HCT116 (cell line): ENCODE results near the gene HCFC1. TPM values are rescaled to one million over a fixed set of nuclear protein-coding genes. Genes with fewer than 3 reads are reported as not detected.

Source experiments
- ATAC-seq: fragments of 200-7000 bp; cut with Tn5 transposase; 2 replicates; pipeline ENCODE4 v1.9.1; 2020; ENCODE audit warnings: mild to moderate bottlenecking, moderate library complexity
- BruUV-seq: library from RNA; stranded (reverse); fragments of 400-500 nt; replicated peaks from 2 replicates; lab custom pipeline; 2021; lab: Mats Ljungman, UMichigan
- CTCF ChIA-PET: fragments of 300-600 bp; sonication (Branson Sonifier 250); formaldehyde crosslinking; loops from one replicate; lab custom pipeline; 2021; ENCODE audit warnings: antibody characterized with exemption; lab: Charles Lee
- POLR2A ChIA-PET: fragments of 300-600, 350-600 bp; sonication (Branson Sonifier 250); formaldehyde crosslinking; loops from one replicate; lab custom pipeline; 2021; ENCODE audit warnings: antibody characterized with exemption; lab: Charles Lee
- RAD21 ChIA-PET, 2 experiments: fragments of 300-600 bp; sonication (Branson Sonifier 250); formaldehyde crosslinking; loops; one replicate each; lab custom pipeline; 2023; ENCODE audit warnings: low total read pairs in 2 of 2; ENCODE audit not compliant: uncharacterized antibody in 2 of 2, unreplicated experiment in 2 of 2, low non-redundant PET in 1 of 2; lab: Charles Lee
- DNase-seq: peaks from one replicate; pipeline ENCODE4 v3.0.0-alpha.2; 2010; ENCODE audit warnings: low read depth, low spot score
- H2AFZ ChIP-seq: fragments of 200-600 bp; shearing (Covaris generic), sonication (generic); 2 replicates; pipeline ENCODE4 v1.6.1; 2017; ENCODE audit warnings: low read depth, mixed run types, mixed read lengths, antibody characterized with exemption, low read length; ENCODE audit not compliant: poor library complexity, severe bottlenecking
- H3K27ac ChIP-seq: 2 replicates; pipeline ENCODE4 v1.5.1; 2012; ENCODE audit warnings: low read depth, low read length
- H3K27me3 ChIP-seq: fragments of 200-600 bp; sonication (generic); 2 replicates; pipeline ENCODE4 v1.6.1; 2016; ENCODE audit warnings: mixed run types, low read length, mixed read lengths; ENCODE audit not compliant: insufficient read depth
- H3K36me3 ChIP-seq, 2 experiments: fragments of 200-500 bp in 1 of 2; fragments of 200-600 bp in 1 of 2; sonication (Bioruptor generic) in 1 of 2; sonication (generic) in 1 of 2; 2 replicates each; pipeline versions ENCODE4 v1.5.1 to v1.6.1; 2014 to 2016; ENCODE audit warnings: low read length in 2 of 2, inconsistent platforms in 1 of 2, mixed read lengths in 1 of 2, mixed run types in 1 of 2; ENCODE audit not compliant: insufficient read depth in 2 of 2, control insufficient read depth in 1 of 2
- H3K4me1 ChIP-seq, 2 experiments: fragments of 200-600 bp in 1 of 2; sonication (generic) in 1 of 2; 2 replicates each; pipeline versions ENCODE4 v1.5.1 to v1.6.1; 2012 to 2017; ENCODE audit warnings: low read length in 2 of 2, inconsistent platforms in 1 of 2, mild to moderate bottlenecking in 1 of 2, mixed read lengths in 1 of 2, mixed run types in 1 of 2, moderate library complexity in 1 of 2; ENCODE audit not compliant: insufficient read depth in 2 of 2, control insufficient read depth in 1 of 2
- H3K4me2 ChIP-seq: fragments of 200-600 bp; sonication (generic); 2 replicates; pipeline ENCODE4 v1.6.1; 2017; ENCODE audit warnings: mixed run types, low read length, mixed read lengths
- H3K4me3 ChIP-seq, 2 experiments: fragments of 200-600 bp in 1 of 2; sonication (generic) in 1 of 2; replicated peaks in 1 of 2; 2 replicates each; pipeline ENCODE4 v1.5.1; 2011 to 2016; ENCODE audit warnings: low read length in 2 of 2, control low read depth in 1 of 2, low read depth in 1 of 2, mild to moderate bottlenecking in 1 of 2, mixed read lengths in 1 of 2, mixed run types in 1 of 2
- H3K79me2 ChIP-seq: fragments of 200-600 bp; sonication (generic); 2 replicates; pipeline ENCODE4 v1.6.1; 2017; ENCODE audit warnings: mild to moderate bottlenecking, mixed run types, low read length, moderate library complexity, mixed read lengths; ENCODE audit not compliant: insufficient read depth
- H3K9ac ChIP-seq: fragments of 200-600 bp; sonication (generic); 2 replicates; pipeline ENCODE4 v1.6.1; 2016; ENCODE audit warnings: low read length, mixed read lengths
- H3K9me2 ChIP-seq: fragments of 200-600 bp; sonication (generic), shearing (Covaris generic); 2 replicates; pipeline ENCODE4 v1.6.1; 2017; ENCODE audit warnings: mixed run types, mild to moderate bottlenecking, moderate library complexity; ENCODE audit not compliant: insufficient read depth
- H3K9me3 ChIP-seq, 2 experiments: fragments of 200-500 bp in 1 of 2; fragments of 200-600 bp in 1 of 2; sonication (Bioruptor generic) in 1 of 2; sonication (generic) in 1 of 2; 2 replicates each; pipeline ENCODE4 v1.6.1; 2014 to 2017; ENCODE audit warnings: low read length in 2 of 2, mixed read lengths in 2 of 2, inconsistent platforms in 1 of 2, low read depth in 1 of 2, mild to moderate bottlenecking in 1 of 2, mixed run types in 1 of 2, moderate library complexity in 1 of 2; ENCODE audit not compliant: control insufficient read depth in 1 of 2, insufficient read depth in 1 of 2
- H4K20me1 ChIP-seq: fragments of 200-600 bp; sonication (generic), shearing (Covaris generic); 2 replicates; pipeline ENCODE4 v1.6.1; 2017; ENCODE audit warnings: mixed run types, mild to moderate bottlenecking, moderate library complexity; ENCODE audit not compliant: insufficient read depth
- CBX3 ChIP-seq: IDR thresholded peaks from 2 replicates; pipeline ENCODE4 v1.6.1; 2012; ENCODE audit warnings: low read depth
- CEBPB ChIP-seq: IDR thresholded peaks from 2 replicates; pipeline ENCODE4 v1.6.1; 2012; ENCODE audit warnings: low read depth
- EGR1 ChIP-seq: IDR thresholded peaks from 2 replicates; pipeline ENCODE4 v1.6.1; 2012; ENCODE audit warnings: low read depth
- EZH2phosphoT487 ChIP-seq: fragments of 200-600 bp; IDR thresholded peaks from 2 replicates; pipeline ENCODE4 v1.6.1; 2018; ENCODE audit warnings: antibody characterized with exemption, borderline replicate concordance
- FOSL1 ChIP-seq: IDR thresholded peaks from 2 replicates; pipeline ENCODE4 v1.6.1; 2012; ENCODE audit warnings: low read depth
- POLR2AphosphoS5 ChIP-seq: IDR thresholded peaks from 2 replicates; pipeline ENCODE4 v1.6.1; 2011; ENCODE audit warnings: mild to moderate bottlenecking, low read depth, low read length, moderate library complexity
- RAD21 ChIP-seq: IDR thresholded peaks from 2 replicates; pipeline ENCODE4 v1.6.1; 2012; ENCODE audit warnings: low read depth, mild to moderate bottlenecking
- SP1 ChIP-seq: IDR thresholded peaks from 2 replicates; pipeline ENCODE4 v1.6.1; 2012; ENCODE audit warnings: low read depth
- SRF ChIP-seq: IDR thresholded peaks from 2 replicates; pipeline ENCODE4 v1.6.1; 2012; ENCODE audit warnings: low read depth
- ZFX ChIP-seq: fragments of 450-650 bp; IDR thresholded peaks from 2 replicates; pipeline ENCODE4 v1.6.1; 2017
- ZNF274 ChIP-seq: fragments of 200-500 bp; sonication (Bioruptor generic); IDR thresholded peaks from 2 replicates; pipeline ENCODE4 v1.6.1; 2014; ENCODE audit warnings: mild to moderate bottlenecking, low read depth, low read length, inconsistent platforms
- intact Hi-C: fragments of 100-400 bp; cut with micrococcal nuclease; formaldehyde crosslinking; loops from 2 replicates; pipeline ENCODE4 v1.10.0; 2022
- total RNA-seq: library from RNA; stranded (reverse); gene quantifications from one replicate; pipeline ENCODE4 v1.2.1, GENCODE V29; 2021; ENCODE audit not compliant: unreplicated experiment
- TF ChIP-seq, protein P1 (sequence below): IDR thresholded peaks from 2 replicates; pipeline ENCODE4 v1.6.1; 2012; ENCODE audit warnings: low read depth

HCFC1 gene
- total RNA-seq, 1 experiment from 2014 or later, result 72.8 TPM

DNA sequence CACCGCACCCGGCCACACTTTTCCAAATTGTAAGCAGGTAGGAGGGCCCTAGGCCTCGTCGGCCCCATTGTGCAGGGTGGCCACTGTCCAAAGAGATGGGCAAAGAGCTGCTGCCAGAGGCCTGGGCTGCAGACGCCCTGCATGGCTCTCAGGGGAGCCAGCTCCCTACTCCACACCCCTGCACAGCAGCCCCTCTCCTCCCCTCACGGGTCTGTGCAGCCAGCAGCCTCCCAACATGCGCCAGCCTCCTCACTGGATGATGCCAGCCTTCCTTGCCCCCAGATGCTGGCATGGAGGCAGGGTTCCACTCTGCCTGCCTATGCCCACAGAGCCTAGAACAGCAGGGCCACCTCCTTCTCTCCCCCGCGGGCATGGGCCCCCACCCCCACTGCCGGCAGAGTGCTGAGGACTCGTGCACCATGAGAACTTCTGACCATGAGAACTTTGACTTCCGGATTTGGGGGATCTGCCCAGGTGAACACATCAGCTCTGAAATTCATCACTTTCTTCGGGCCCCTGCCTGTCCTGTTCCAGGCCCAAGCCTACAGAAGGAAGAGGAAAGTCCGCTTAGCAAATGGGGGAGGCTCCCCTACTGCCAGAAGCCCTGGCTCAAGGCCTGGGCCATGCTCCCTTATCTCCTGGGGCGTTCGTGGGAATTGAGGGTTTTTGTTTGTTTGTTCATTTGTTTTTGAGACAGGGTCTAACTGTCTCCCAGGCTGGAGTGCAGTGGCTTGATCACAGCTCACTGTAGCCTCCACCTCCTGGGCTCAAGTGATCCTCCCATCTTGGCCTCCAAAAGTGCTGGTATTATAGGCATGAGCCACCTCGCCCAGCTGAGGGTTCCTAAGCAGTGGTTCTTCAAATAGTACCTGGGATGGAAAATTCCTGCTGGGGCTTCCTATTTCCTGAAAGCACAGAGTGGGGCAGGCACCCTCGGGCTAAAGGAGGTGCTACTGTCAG lies 40.0 kb upstream of the HCFC1 start:
- Histone ChIP-seq H3K4me3 (no peak overlapping the region), H4K20me1 (no peaks in the 10 kb centered on the region), H3K9me2 (no peaks in the 10 kb centered on the region), H3K36me3 (peaks cover 0 to 2% of the 10 kb centered on the region in 2 experiments; a peak in 1 of 4 replicates), H3K4me2 (no peak overlapping the region), H3K4me1 (peaks cover 0 to 14% of the 10 kb centered on the region in 2 experiments; a peak in 2 of 4 replicates), H2AFZ (no peak overlapping the region), H3K9ac (no peak overlapping the region), H3K9me3 (no peaks in the 10 kb centered on the region), H3K79me2 (peaks cover 7% of the 10 kb centered on the region; the same call in 1 of the 2 replicates), H3K27ac (no peak overlapping the region), H3K27me3 (no peaks in the 10 kb centered on the region)
- intact Hi-C loops, result no loop called here
- CTCF ChIA-PET, result no interaction called here
- RAD21 ChIA-PET, result no interaction called here
- POLR2A ChIA-PET, result no interaction called here
- no TSS peak for BruUV-seq
- DNase-seq (no peak), ATAC-seq (no peak)
- TF ChIP-seq POLR2AphosphoS5 (0 out of 2 replicates have a peak, but pooled peaks have one; percentile 11), ZNF274 (no peak)

- intact Hi-C loops, result no loop called here
- Histone ChIP-seq H3K27ac (no peak overlapping the region), H3K36me3 (no peaks in the 10 kb centered on the region), H4K20me1 (no peaks in the 10 kb centered on the region), H3K9me3 (no peaks in the 10 kb centered on the region), H3K4me3 (no peak overlapping the region), H3K4me2 (no peak overlapping the region), H3K27me3 (no peaks in the 10 kb centered on the region), H3K9me2 (no peaks in the 10 kb centered on the region), H3K9ac (no peak overlapping the region), H3K4me1 (peaks cover 0 to 14% of the 10 kb centered on the region in 2 experiments; a peak in 2 of 4 replicates), H2AFZ (no peak overlapping the region), H3K79me2 (no peaks in the 10 kb centered on the region)
- DNase-seq, result no peak
- ChIA-PET POLR2A (interaction anchor here (0.7 kb wide), 1 partner anchor 15 kb away, joined by 3 read pairs; no protein-coding TSS in a partner anchor), RAD21 (no interaction called here), CTCF (no interaction called here)
- no peak for ATAC-seq
- TSS peak; percentile 54 for BruUV-seq
- TF ChIP-seq CEBPB (no peak), EGR1 (no peak), SRF (no peak), EZH2phosphoT487 (no peak), FOSL1 (no peak), CBX3 (no peak), SP1 (no peak), POLR2AphosphoS5 (no peak), RAD21 (no peak), ZFX (no peak)
- TF ChIP-seq, protein P1, sequence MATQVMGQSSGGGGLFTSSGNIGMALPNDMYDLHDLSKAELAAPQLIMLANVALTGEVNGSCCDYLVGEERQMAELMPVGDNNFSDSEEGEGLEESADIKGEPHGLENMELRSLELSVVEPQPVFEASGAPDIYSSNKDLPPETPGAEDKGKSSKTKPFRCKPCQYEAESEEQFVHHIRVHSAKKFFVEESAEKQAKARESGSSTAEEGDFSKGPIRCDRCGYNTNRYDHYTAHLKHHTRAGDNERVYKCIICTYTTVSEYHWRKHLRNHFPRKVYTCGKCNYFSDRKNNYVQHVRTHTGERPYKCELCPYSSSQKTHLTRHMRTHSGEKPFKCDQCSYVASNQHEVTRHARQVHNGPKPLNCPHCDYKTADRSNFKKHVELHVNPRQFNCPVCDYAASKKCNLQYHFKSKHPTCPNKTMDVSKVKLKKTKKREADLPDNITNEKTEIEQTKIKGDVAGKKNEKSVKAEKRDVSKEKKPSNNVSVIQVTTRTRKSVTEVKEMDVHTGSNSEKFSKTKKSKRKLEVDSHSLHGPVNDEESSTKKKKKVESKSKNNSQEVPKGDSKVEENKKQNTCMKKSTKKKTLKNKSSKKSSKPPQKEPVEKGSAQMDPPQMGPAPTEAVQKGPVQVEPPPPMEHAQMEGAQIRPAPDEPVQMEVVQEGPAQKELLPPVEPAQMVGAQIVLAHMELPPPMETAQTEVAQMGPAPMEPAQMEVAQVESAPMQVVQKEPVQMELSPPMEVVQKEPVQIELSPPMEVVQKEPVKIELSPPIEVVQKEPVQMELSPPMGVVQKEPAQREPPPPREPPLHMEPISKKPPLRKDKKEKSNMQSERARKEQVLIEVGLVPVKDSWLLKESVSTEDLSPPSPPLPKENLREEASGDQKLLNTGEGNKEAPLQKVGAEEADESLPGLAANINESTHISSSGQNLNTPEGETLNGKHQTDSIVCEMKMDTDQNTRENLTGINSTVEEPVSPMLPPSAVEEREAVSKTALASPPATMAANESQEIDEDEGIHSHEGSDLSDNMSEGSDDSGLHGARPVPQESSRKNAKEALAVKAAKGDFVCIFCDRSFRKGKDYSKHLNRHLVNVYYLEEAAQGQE, result no peak
These were observed 38.9 kb upstream of the HCFC1 start for GRCh38 chrX:154010330-154011087.
